GM18517 (cell line): Measurements from ENCODE around the gene TRIM59.

ENCODE experiments used
- ATAC-seq: cut with Tn5 transposase; IDR thresholded peaks from one replicate; pipeline ENCODE4 v1.9.1; 2021; ENCODE audit warnings: mild to moderate bottlenecking, moderate library complexity; ENCODE audit not compliant: unreplicated experiment

TRIM59 gene

DNA sequence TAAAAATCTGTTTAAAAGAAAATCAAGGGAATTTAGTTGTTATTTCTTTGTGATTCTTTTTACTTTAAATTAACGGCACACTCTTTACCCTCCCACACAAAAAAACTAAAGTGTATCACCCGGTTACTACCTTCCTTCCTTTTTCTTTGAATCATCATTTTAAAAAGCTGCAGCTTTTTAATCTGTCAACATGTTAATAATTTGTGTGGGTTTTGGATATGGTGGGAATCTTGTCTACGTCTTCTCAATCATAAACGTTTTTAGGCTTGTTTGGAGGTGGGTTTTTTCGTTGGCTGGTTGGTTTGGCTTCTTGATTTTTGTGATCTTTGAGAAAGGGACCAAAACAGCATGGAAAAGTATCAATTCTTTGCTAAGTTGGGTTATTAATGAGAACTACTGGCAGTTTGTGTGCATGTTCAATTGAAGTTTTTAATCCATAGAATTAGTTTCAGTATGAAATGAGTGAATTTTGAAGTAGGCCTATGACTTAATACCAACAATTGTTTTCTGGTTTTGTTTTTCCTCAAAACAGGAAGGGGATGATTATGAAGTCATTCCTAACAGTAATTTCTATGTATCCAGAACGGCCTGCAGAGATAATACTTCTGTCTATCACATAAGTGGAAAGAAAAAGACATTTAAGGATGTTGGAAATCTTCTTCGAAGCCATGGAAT lies 45.7 kb downstream of the TRIM59 start:
- no peak for ATAC-seq

GRCh38 chr3:160403028-160403545 lies 46.5 kb downstream of the TRIM59 start:
- ATAC-seq, result no peak

- ATAC-seq, result no peak
Observed at GRCh38 chr3:160402221-160403027, 47.2 kb downstream of the TRIM59 start.

DNA sequence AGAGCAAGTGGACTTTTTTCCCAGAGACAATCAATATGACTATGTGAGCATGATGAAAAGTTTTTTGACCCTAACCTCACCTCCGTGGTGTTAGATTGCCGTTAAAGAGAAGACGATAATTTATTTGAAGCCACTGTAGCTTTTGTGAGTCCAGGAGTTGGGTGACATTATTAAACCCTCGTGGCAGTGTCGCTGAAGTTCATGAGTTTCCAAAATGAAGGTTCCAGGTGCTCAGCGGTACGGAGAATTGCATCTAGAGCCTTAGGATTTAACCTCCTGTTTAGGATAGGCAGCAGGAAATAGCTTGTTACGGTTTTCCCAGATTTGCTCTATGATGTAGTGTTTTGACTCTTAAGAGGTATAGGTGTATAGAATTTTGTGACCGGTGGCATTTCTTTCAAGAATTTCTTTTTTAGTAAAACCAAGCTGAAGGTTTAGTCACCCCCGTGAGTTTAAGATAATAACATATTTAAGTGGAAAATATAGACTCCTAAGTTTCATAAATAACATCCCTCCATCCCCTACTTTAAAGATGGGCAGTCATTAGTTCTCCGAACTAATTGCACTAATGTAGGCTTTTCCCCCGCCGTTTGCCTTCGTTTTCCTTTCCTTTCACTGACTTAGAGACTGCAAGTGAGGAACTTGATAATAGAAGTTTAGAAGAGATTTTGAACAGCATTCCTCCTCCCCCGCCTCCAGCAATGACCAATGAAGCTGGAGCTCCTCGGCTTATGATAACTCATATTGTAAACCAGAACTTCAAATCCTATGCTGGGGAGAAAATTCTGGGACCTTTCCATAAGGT lies 48.1 kb downstream of the TRIM59 start:
- no peak for ATAC-seq

DNA sequence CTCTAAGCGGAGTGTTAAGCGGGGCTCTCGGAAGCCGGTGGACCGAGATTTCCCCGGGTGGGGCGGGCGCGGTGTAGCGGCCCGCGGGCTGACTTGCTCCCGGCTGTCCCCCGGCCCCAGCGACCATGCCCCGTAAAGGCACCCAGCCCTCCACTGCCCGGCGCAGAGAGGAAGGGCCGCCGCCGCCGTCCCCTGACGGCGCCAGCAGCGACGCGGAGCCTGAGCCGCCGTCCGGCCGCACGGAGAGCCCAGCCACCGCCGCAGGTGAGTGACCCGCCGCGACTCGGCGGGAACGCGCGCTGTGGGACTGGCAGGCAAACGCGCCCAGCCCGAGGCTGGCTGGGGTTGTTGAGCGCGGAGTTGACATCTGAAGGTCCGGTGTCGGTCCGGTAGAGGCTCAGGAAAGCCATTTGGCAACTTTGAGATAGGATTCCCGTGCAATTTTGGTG lies 48.9 kb downstream of the TRIM59 start:
- no peak for ATAC-seq

DNA sequence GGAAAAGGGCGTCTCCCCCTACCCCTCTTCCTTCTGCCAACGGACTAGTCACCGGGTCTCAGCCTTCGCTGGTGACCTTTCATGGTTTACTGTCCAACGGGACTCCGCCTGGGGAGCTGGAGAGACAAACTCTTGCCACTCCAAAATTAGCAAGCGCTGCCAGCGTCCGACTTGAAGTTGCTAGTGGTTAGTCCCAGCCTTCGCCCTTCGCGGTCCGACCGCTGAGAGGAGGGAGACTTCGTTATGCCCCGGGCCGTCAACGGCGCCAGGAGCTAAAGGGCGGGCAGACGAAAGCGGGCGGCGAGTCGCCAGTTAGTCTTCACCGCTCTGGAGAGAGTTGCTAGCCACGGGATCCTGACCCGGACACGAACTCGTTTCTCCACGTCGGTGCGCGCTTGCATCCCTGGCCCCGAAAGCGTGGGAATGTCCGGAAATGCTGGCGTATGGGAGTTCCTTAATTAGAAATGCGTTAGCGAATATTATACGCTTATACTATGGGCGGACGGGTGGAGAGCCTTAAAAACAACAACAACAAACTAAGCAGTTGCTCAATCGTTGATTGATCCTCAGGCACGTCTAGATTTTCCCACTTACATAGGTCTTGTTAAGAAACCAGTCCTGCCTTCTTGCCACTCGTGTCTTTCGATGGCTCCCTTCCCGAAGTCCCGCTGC lies 49.4 kb downstream of the TRIM59 start:
- ATAC-seq, result no peak

DNA sequence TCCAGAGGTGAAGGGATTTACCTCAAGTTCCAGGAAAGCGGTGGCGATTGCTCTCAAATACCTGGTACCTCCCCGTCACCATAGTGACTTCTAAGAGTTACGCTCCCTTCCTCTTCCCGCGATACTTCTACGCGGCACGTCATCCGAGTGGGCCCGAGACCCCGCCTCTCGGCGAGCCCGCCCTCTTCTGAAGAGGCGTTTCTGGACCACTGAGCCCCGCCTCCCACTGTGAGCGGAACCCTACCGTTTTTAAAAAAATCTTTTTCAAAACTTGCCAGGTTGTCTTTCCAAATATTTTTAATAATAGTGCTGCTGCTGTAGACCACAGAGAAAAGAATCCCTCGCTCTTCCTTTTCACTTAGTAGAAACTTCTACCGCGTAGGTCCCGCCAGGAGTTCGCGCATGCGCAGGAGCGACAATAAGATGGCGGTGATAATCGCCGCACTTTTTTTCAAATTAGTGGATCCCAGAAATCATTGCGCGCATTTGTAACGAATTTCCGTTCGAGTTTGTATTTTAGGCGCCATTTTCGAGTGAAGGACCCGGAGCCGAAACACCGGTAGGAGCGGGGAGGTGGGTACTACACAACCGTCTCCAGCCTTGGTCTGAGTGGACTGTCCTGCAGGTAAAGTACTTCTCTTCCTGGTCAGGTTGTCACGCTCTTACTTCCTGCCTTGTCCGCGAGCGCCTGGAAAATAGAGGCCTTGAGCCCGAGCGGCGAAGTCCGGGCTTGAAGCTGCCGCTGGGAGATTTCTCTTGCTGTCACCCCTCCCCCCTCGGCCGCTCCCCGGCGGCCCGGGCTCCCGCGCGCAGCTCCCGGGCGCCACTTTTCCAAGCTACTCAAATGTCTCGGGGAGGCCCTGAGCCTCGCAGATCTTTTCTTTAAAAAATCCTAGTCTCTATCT lies 50.2 kb downstream of the TRIM59 start, which contains the start of the genes IFT80 and SMC4:
Gene IFT80 (minus strand): TSS at position 101 of the 905 bp plus-strand sequence. CDS start 14,625 bp downstream, outside the sequence.
Gene SMC4 (plus strand): TSS at position 526 of the 905 bp plus-strand sequence. CDS start 1,177 bp downstream, outside the sequence.
- ATAC-seq, result peak; percentile 93

GRCh38 chr3:160398820-160399124 lies 50.8 kb downstream of the TRIM59 start:
- ATAC-seq, result peak; percentile 24

GRCh38 chr3:160395297-160395696 lies 54.3 kb downstream of the TRIM59 start:
- ATAC-seq, result no peak

DNA sequence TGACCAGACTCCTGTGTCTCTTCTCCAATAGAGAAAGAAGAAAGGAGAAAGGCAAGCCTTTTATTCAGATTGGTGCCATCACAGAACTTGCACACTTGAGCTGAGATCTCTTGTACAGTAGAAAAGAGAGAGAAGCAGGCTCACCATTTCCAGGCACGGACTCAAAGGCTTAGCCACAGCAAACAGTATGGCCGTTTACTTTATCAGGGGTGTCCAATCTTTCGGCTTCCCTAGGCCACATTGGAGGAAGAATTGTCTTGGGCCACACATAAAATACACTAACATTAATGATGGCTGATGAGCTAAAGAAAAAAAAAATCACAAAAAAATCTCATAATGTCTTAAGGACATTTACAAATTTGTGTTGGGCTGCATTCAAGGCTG lies 55.6 kb downstream of the TRIM59 start:
- ATAC-seq, result no peak

GRCh38 chr3:160393346-160394008 lies 56.1 kb downstream of the TRIM59 start:
- ATAC-seq, result no peak

DNA sequence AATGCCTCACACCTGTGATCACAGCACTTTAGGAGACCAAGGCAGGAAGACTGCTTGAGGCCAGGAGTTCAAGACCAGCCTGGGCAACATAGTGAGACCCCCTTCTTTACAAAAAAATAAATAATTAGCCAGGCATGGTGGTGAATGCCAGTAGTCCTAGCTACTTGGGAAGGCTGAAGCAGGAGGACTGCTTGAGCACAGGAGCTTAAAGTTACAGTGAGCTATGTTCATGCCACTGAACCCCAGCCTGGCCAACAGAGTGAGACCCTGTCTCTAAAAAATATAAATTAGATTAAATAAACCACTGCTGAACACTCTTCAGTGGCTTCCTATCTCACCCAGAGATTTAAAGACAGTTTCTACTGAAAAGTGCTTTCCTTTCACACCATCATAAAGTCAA lies 56.8 kb downstream of the TRIM59 start:
- no peak for ATAC-seq

DNA sequence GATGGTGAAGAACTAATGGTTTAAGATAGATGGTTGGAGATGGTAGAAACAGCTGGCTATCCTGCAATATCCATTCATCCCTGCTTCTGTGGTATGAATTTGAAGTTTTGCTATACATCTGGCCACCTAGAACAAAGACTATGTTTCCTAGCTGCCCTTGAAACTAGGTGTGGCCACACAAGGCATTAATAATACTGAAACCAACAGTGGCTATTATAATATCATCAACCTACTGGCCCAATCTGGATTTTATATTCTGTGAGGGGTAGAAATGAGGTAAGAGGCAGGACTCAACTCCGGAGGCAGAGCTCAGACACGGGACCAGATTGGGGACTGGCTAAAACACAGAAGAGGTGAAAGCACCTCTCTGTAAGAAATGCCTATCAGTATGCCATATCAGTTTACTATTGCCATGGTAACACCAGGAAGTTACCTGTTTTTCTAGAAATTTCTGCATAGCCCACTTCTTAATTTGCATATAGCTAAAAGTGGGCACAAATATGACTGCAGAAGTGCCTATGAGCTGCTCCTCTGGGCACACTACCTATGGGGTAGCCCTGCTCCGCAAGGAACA lies 58.9 kb downstream of the TRIM59 start:
- no peak for ATAC-seq
